Measurements from ENCODE around the gene ZIC1.

DNA sequence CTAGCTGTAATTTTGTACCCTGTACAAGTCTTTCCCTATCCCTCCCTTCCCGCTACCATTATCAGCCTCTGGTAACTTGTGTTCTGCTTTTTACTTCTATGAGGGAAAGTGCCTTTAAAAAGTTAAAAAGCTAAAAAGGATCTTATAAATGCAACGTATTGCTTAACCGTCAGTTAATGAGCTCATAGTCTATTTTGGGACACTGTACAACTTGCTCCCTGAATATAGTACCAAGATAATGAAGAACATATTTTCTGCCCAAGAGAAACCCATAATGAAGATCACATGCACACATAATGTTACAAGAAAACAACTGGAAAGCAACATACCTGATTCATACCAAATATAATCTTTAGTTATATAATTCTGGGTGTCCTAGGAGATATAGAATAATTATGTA lies 22.6 kb downstream of the ZIC1 start:
- TF ChIP-seq, protein P1, sequence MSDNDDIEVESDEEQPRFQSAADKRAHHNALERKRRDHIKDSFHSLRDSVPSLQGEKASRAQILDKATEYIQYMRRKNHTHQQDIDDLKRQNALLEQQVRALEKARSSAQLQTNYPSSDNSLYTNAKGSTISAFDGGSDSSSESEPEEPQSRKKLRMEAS (IDR thresholded peaks at IDR 0.05) = no peak
- no peak for TF ChIP-seq SIN3A (IDR thresholded peaks at IDR 0.05; ENCODE audit: low read depth)

All from HCT116 (cell line).